ENCODE data around the gene DCTPP1. TPM values are rescaled to one million over a fixed set of nuclear protein-coding genes. Genes with fewer than 3 reads are reported as not detected.

DCTPP1 gene
- total and polyA plus RNA-seq, 2 donors (not counting 3 experiments of a cell fraction or from before 2014, with no cell fraction given) = 68.0 to 88.6 TPM

- ChIA-PET POLR2A (no interaction called here), CTCF (no interaction called here)
- Histone ChIP-seq H2AFZ (ENCODE audit: low read depth, low read length) (no peak overlapping the region), H3K9ac (replicated peaks; ENCODE audit: extremely low read depth, insufficient read depth, low read length) (no peak overlapping the region), H3K4me1 (ENCODE audit: control insufficient read depth, extremely low read depth, insufficient read depth, low read length) (peaks cover 16% of the 10 kb centered on the region), H4K20me1 (replicated peaks; ENCODE audit: control insufficient read depth, extremely low read depth, insufficient read depth, low read length) (no peaks in the 10 kb centered on the region), H3K79me2 (ENCODE audit: control insufficient read depth, insufficient read depth, low read length) (peaks cover 1% of the 10 kb centered on the region), H3K27ac (ENCODE audit: insufficient read depth, low read depth, low read length) (no peak overlapping the region), H3K4me2 (ENCODE audit: insufficient read depth, low read length) (no peak overlapping the region), H3K27me3 (ENCODE audit: control insufficient read depth in 2 of 2, insufficient read depth in 2 of 2, low read length in 2 of 2) (no peaks in the 10 kb centered on the region), H3K9me1 (replicated peaks; ENCODE audit: control insufficient read depth, extremely low read depth, insufficient read depth, low read length) (no peaks in the 10 kb centered on the region), H3K4me3 (replicated peaks in 1 of 3; ENCODE audit: insufficient read depth in 1 of 3, low read depth in 1 of 3, low read length in 3 of 3) (no peak overlapping the region), H3K36me3 (ENCODE audit: control insufficient read depth in 2 of 2, extremely low read depth in 1 of 2, insufficient read depth in 2 of 2, low read length in 2 of 2) (peaks cover 6 to 9% of the 10 kb centered on the region in 2 experiments), H3K9me3 (replicated peaks; ENCODE audit: control insufficient read depth, insufficient read depth, low read length) (no peaks in the 10 kb centered on the region)
- DNase-seq (ENCODE audit: low read depth, low spot score) (no peak), FAIRE-seq (no peak)
- dilution Hi-C loops (cut with MboI; ENCODE audit: extremely low pct_ligation_motif_present, low sequenced_read_pairs) (no loop called here), intact Hi-C loops (cut with micrococcal nuclease) (no loop called here)
- no peak for TF ChIP-seq FOS (IDR thresholded peaks at IDR 0.05; ENCODE audit: borderline replicate concordance, insufficient read depth, low read length)
- no peak for TF ChIP-seq JUN (IDR thresholded peaks at IDR 0.05; ENCODE audit: borderline replicate concordance, insufficient read depth, insufficient read length, low read depth)
- no peak for TF ChIP-seq EZH2 (IDR thresholded peaks at IDR 0.05; ENCODE audit: borderline replicate concordance, low read depth, low read length, severe bottlenecking)
- TF ChIP-seq MYC (IDR thresholded peaks at IDR 0.05; ENCODE audit: low read depth, low read length) = no peak
- BruUV-seq (replicated peaks) = no TSS peak
These were observed 15.7 kb downstream of the DCTPP1 start for GRCh38 chr16:30414159-30414558.

GRCh38 chr16:30413112-30413806, 16.6 kb downstream of the DCTPP1 start:
- TF ChIP-seq FOS (IDR thresholded peaks at IDR 0.05; ENCODE audit: borderline replicate concordance, insufficient read depth, low read length) (no peak), MYC (IDR thresholded peaks at IDR 0.05; ENCODE audit: low read depth, low read length) (no peak), POLR2A (IDR thresholded peaks at IDR 0.05; ENCODE audit: low read depth, low read length) (no peak), EZH2 (IDR thresholded peaks at IDR 0.05; ENCODE audit: borderline replicate concordance, low read depth, low read length, severe bottlenecking) (no peak), JUN (IDR thresholded peaks at IDR 0.05; ENCODE audit: borderline replicate concordance, insufficient read depth, insufficient read length, low read depth) (no peak), POLR2AphosphoS5 (IDR thresholded peaks at IDR 0.05; ENCODE audit: insufficient read depth, low read depth, low read length) (no peak), GATA2 (IDR thresholded peaks at IDR 0.05; ENCODE audit: insufficient read depth, insufficient read length, low read depth, low read length) (no peak)
- TF ChIP-seq, protein P1, sequence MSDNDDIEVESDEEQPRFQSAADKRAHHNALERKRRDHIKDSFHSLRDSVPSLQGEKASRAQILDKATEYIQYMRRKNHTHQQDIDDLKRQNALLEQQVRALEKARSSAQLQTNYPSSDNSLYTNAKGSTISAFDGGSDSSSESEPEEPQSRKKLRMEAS (IDR thresholded peaks at IDR 0.05; ENCODE audit: insufficient read depth, insufficient read length) = no peak
- TF ChIP-seq, protein P2, sequence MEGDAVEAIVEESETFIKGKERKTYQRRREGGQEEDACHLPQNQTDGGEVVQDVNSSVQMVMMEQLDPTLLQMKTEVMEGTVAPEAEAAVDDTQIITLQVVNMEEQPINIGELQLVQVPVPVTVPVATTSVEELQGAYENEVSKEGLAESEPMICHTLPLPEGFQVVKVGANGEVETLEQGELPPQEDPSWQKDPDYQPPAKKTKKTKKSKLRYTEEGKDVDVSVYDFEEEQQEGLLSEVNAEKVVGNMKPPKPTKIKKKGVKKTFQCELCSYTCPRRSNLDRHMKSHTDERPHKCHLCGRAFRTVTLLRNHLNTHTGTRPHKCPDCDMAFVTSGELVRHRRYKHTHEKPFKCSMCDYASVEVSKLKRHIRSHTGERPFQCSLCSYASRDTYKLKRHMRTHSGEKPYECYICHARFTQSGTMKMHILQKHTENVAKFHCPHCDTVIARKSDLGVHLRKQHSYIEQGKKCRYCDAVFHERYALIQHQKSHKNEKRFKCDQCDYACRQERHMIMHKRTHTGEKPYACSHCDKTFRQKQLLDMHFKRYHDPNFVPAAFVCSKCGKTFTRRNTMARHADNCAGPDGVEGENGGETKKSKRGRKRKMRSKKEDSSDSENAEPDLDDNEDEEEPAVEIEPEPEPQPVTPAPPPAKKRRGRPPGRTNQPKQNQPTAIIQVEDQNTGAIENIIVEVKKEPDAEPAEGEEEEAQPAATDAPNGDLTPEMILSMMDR (IDR thresholded peaks at IDR 0.05; ENCODE audit: extremely low read depth in 1 of 2, insufficient read depth in 1 of 2, low read depth in 1 of 2, low read length in 2 of 2) = no peak
- Histone ChIP-seq H4K20me1 (replicated peaks; ENCODE audit: control insufficient read depth, extremely low read depth, insufficient read depth, low read length) (no peaks in the 10 kb centered on the region), H3K9ac (replicated peaks; ENCODE audit: extremely low read depth, insufficient read depth, low read length) (no peak overlapping the region), H3K27me3 (ENCODE audit: control insufficient read depth in 2 of 2, insufficient read depth in 2 of 2, low read length in 2 of 2) (no peaks in the 10 kb centered on the region), H3K4me1 (ENCODE audit: control insufficient read depth, extremely low read depth, insufficient read depth, low read length) (peaks cover 18% of the 10 kb centered on the region), H3K79me2 (ENCODE audit: control insufficient read depth, insufficient read depth, low read length) (peaks cover 3% of the 10 kb centered on the region), H3K9me3 (replicated peaks; ENCODE audit: control insufficient read depth, insufficient read depth, low read length) (no peaks in the 10 kb centered on the region), H3K27ac (ENCODE audit: insufficient read depth, low read depth, low read length) (no peak overlapping the region), H3K9me1 (replicated peaks; ENCODE audit: control insufficient read depth, extremely low read depth, insufficient read depth, low read length) (no peaks in the 10 kb centered on the region), H2AFZ (ENCODE audit: low read depth, low read length) (no peak overlapping the region), H3K4me3 (replicated peaks in 1 of 3; ENCODE audit: insufficient read depth in 1 of 3, low read depth in 1 of 3, low read length in 3 of 3) (no peak overlapping the region), H3K36me3 (ENCODE audit: control insufficient read depth in 2 of 2, extremely low read depth in 1 of 2, insufficient read depth in 2 of 2, low read length in 2 of 2) (peaks cover 6 to 9% of the 10 kb centered on the region in 2 experiments), H3K4me2 (ENCODE audit: insufficient read depth, low read length) (no peak overlapping the region)
- CTCF ChIA-PET = no interaction called here
- DNase-seq (ENCODE audit: low read depth, low spot score) = no peak
- intact Hi-C loops (cut with micrococcal nuclease) = no loop called here
- dilution Hi-C loops (cut with MboI; ENCODE audit: extremely low pct_ligation_motif_present, low sequenced_read_pairs) = no loop called here
- BruUV-seq (replicated peaks) = no TSS peak
- FAIRE-seq = no peak
- POLR2A ChIA-PET = no interaction called here

All from endothelial cell of umbilical vein (primary cell).